CD4-positive, alpha-beta T cell treated with Interleukin-6 for 4 hours (primary cell): Measurements from ENCODE around the gene ARHGDIB.

Experiments used
- DNase-seq: peaks from one replicate; pipeline ENCODE4 v3.0.0-alpha.2; 2020; ENCODE audit warnings: mixed read lengths

Gene ARHGDIB

GRCh38 chr12:14954269-14954668 is 7.1 kb downstream of the ARHGDIB start:
- peak; percentile 43 for DNase-seq

- DNase-seq, result no peak
Measured at GRCh38 chr12:14953752-14954151, 7.6 kb downstream of the ARHGDIB start.

GRCh38 chr12:14952299-14952921 is 9.0 kb downstream of the ARHGDIB start:
- DNase-seq, result peak; percentile 53

GRCh38 chr12:14951851-14952250 is 9.6 kb downstream of the ARHGDIB start:
- DNase-seq, result no peak

- DNase-seq, result peak; percentile 37
Measured at GRCh38 chr12:14950982-14951746, 10.2 kb downstream of the ARHGDIB start.

- no peak for DNase-seq
Measured at GRCh38 chr12:14950421-14950820, 11.0 kb downstream of the ARHGDIB start.

- no peak for DNase-seq
Measured at GRCh38 chr12:14949631-14950030, 11.8 kb downstream of the ARHGDIB start.

GRCh38 chr12:14948672-14949071 is 12.7 kb downstream of the ARHGDIB start:
- peak; percentile 68 for DNase-seq

- DNase-seq, result no peak
Measured at GRCh38 chr12:14946861-14947260, 14.5 kb downstream of the ARHGDIB start.

- no peak for DNase-seq
Measured at GRCh38 chr12:14946162-14946561, 15.2 kb downstream of the ARHGDIB start.

GRCh38 chr12:14942196-14942931 is 19.0 kb downstream of the ARHGDIB start:
- DNase-seq, result no peak

GRCh38 chr12:14941369-14941768 is 20.0 kb downstream of the ARHGDIB start:
- DNase-seq, result no peak

GRCh38 chr12:14938301-14938700 is 23.1 kb downstream of the ARHGDIB start, which contains the start of gene ERP27:
Gene ERP27, minus strand, starts transcription at chr12:14938537. Its CDS starts 29 bp downstream, at chr12:14938508.
- no peak for DNase-seq

- peak; percentile 54 for DNase-seq
Measured at GRCh38 chr12:14937689-14938088, 23.7 kb downstream of the ARHGDIB start.

GRCh38 chr12:14937014-14937413 is 24.4 kb downstream of the ARHGDIB start:
- DNase-seq, result no peak

GRCh38 chr12:14936224-14936861 is 25.1 kb downstream of the ARHGDIB start:
- DNase-seq, result peak; percentile 40

- DNase-seq, result no peak
Measured at GRCh38 chr12:14935031-14935430, 26.4 kb downstream of the ARHGDIB start.

GRCh38 chr12:14934511-14934910 is 26.9 kb downstream of the ARHGDIB start:
- no peak for DNase-seq

GRCh38 chr12:14931791-14932560 is 29.4 kb downstream of the ARHGDIB start:
- no peak for DNase-seq

GRCh38 chr12:14931359-14931758 is 30.0 kb downstream of the ARHGDIB start:
- no peak for DNase-seq

- DNase-seq, result no peak
Measured at GRCh38 chr12:14930299-14930698, 31.1 kb downstream of the ARHGDIB start.

GRCh38 chr12:14928931-14929330 is 32.5 kb downstream of the ARHGDIB start:
- DNase-seq, result no peak
